H9 (cell line): ENCODE data around the gene SP6. TPM values are rescaled to one million over a fixed set of nuclear protein-coding genes. Genes with fewer than 3 reads are reported as not detected.

ENCODE experiments used
- DNase-seq: peaks from one replicate; pipeline ENCODE4 v3.0.0-alpha.2; 2017
- H2AFZ ChIP-seq: one replicate; pipeline ENCODE4 v1.6.1; 2013; ENCODE audit warnings: mild to moderate bottlenecking, low read length, control low read depth, moderate library complexity
- H2AK5ac ChIP-seq: 2 replicates; pipeline ENCODE4 v1.6.1; 2013; ENCODE audit warnings: low read length, control low read depth, mixed read lengths; ENCODE audit not compliant: insufficient read length
- H2BK120ac ChIP-seq: one replicate; pipeline ENCODE4 v1.6.1; 2013; ENCODE audit warnings: low read depth, mild to moderate bottlenecking, low read length, control low read depth, inconsistent platforms; ENCODE audit not compliant: poor library complexity, severe bottlenecking
- H2BK12ac ChIP-seq: 2 replicates; pipeline ENCODE4 v1.6.1; 2013; ENCODE audit warnings: low read length, control low read depth, mixed read lengths, low read depth; ENCODE audit not compliant: insufficient read length
- H2BK15ac ChIP-seq: 2 replicates; pipeline ENCODE4 v1.6.1; 2013; ENCODE audit warnings: low read depth, low read length, control low read depth
- H2BK20ac ChIP-seq: one replicate; pipeline ENCODE4 v1.6.1; 2013; ENCODE audit warnings: low read depth, mild to moderate bottlenecking, low read length, control low read depth, inconsistent platforms; ENCODE audit not compliant: poor library complexity, severe bottlenecking
- H2BK5ac ChIP-seq: 2 replicates; pipeline ENCODE4 v1.6.1; 2013; ENCODE audit warnings: low read length, control low read depth, mixed read lengths; ENCODE audit not compliant: insufficient read length
- H3K14ac ChIP-seq: 2 replicates; pipeline ENCODE4 v1.6.1; 2013; ENCODE audit warnings: low read length, control low read depth; ENCODE audit not compliant: insufficient read depth
- H3K18ac ChIP-seq: 2 replicates; pipeline ENCODE4 v1.6.1; 2013; ENCODE audit warnings: low read depth, mild to moderate bottlenecking, mixed read lengths, low read length, control low read depth; ENCODE audit not compliant: insufficient read length
- H3K23ac ChIP-seq: 2 replicates; pipeline ENCODE4 v1.6.1; 2013; ENCODE audit warnings: low read length, control low read depth, mixed read lengths, low read depth; ENCODE audit not compliant: insufficient read length
- H3K23me2 ChIP-seq: 2 replicates; pipeline ENCODE4 v1.6.1; 2013; ENCODE audit warnings: low read depth, mild to moderate bottlenecking, mixed read lengths, low read length, control low read depth; ENCODE audit not compliant: insufficient read length, poor library complexity, severe bottlenecking
- H3K27ac ChIP-seq: 2 replicates; pipeline ENCODE4 v1.5.1; 2013; ENCODE audit warnings: low read length, control low read depth, mixed read lengths, low read depth; ENCODE audit not compliant: insufficient read length
- H3K27me3 ChIP-seq: 2 replicates; pipeline ENCODE4 v1.6.1; 2013; ENCODE audit warnings: low read length, control low read depth, inconsistent platforms; ENCODE audit not compliant: insufficient read depth
- H3K4ac ChIP-seq: 2 replicates; pipeline ENCODE4 v1.6.1; 2013; ENCODE audit warnings: low read depth, mild to moderate bottlenecking, control low read depth, inconsistent platforms, low read length, moderate library complexity
- H3K4me1 ChIP-seq: 2 replicates; pipeline ENCODE4 v1.6.1; 2013; ENCODE audit warnings: low read length, control low read depth, inconsistent platforms; ENCODE audit not compliant: insufficient read depth
- H3K4me2 ChIP-seq: 2 replicates; pipeline ENCODE4 v1.6.1; 2013; ENCODE audit warnings: low read length, control low read depth, mixed read lengths; ENCODE audit not compliant: insufficient read length, insufficient read depth
- H3K56ac ChIP-seq: 2 replicates; pipeline ENCODE4 v1.6.1; 2013; ENCODE audit warnings: low read depth, mild to moderate bottlenecking, mixed read lengths, low read length, control low read depth; ENCODE audit not compliant: insufficient read length
- H3K79me1 ChIP-seq: 2 replicates; pipeline ENCODE4 v1.6.1; 2013; ENCODE audit warnings: low read depth, mild to moderate bottlenecking, moderate library complexity, low read length, control low read depth, inconsistent platforms; ENCODE audit not compliant: insufficient read depth, poor library complexity, severe bottlenecking
- H3K79me2 ChIP-seq: 2 replicates; pipeline ENCODE4 v1.6.1; 2013; ENCODE audit warnings: low read length, control low read depth, inconsistent platforms; ENCODE audit not compliant: insufficient read depth
- H3K9ac ChIP-seq: 2 replicates; pipeline ENCODE4 v1.6.1; 2013; ENCODE audit warnings: low read length, control low read depth, mixed read lengths; ENCODE audit not compliant: insufficient read length; ENCODE audit errors: extremely low read depth
- H3K9me3 ChIP-seq: one replicate; pipeline ENCODE4 v1.6.1; 2013; ENCODE audit warnings: low read depth, low read length, inconsistent platforms; ENCODE audit not compliant: control insufficient read depth
- H3T11ph ChIP-seq: one replicate; pipeline ENCODE4 v1.6.1; 2013; ENCODE audit warnings: mild to moderate bottlenecking, low read length, control low read depth, inconsistent platforms
- H4K20me1 ChIP-seq: one replicate; pipeline ENCODE4 v1.6.1; 2013; ENCODE audit not compliant: control insufficient read depth, insufficient read length, insufficient read depth
- H4K5ac ChIP-seq: 2 replicates; pipeline ENCODE4 v1.6.1; 2013; ENCODE audit warnings: low read depth, mild to moderate bottlenecking, mixed read lengths, low read length, control low read depth; ENCODE audit not compliant: insufficient read length
- H4K8ac ChIP-seq: replicated peaks from 2 replicates; pipeline ENCODE4 v1.6.1; 2013; ENCODE audit warnings: low read length, control low read depth, mixed read lengths, low read depth; ENCODE audit not compliant: insufficient read length
- H4K91ac ChIP-seq: 2 replicates; pipeline ENCODE4 v1.6.1; 2013; ENCODE audit warnings: low read depth, mild to moderate bottlenecking, moderate library complexity, mixed read lengths, low read length, control low read depth; ENCODE audit not compliant: insufficient read length
- H3K27ac Mint-ChIP-seq, 3 experiments: 2 replicates in 2 of 3; 3 replicates in 1 of 3; pipeline ENCODE4 v1.8.0; 2020 to 2021; ENCODE audit warnings: mixed read lengths in 3 of 3, mild to moderate bottlenecking in 1 of 3, moderate library complexity in 1 of 3
- H3K27me3 Mint-ChIP-seq: 2 replicates; pipeline ENCODE4 v1.8.0; 2021; ENCODE audit warnings: low read depth, mild to moderate bottlenecking, moderate library complexity, mixed read lengths
- H3K36me3 Mint-ChIP-seq, 3 experiments: 2 replicates in 2 of 3; 3 replicates in 1 of 3; pipeline ENCODE4 v1.8.0; 2020 to 2021; ENCODE audit warnings: low read depth in 3 of 3, mixed read lengths in 3 of 3; ENCODE audit not compliant: insufficient read depth in 1 of 3
- H3K4me1 Mint-ChIP-seq, 2 experiments: 2 replicates each; pipeline ENCODE4 v1.8.0; 2020; ENCODE audit warnings: mixed read lengths in 2 of 2
- H3K4me3 Mint-ChIP-seq, 2 experiments: 2 replicates in 1 of 2; 3 replicates in 1 of 2; pipeline ENCODE4 v1.8.0; 2020 to 2021; ENCODE audit warnings: mild to moderate bottlenecking in 2 of 2, mixed read lengths in 2 of 2, moderate library complexity in 1 of 2
- H3K9me3 Mint-ChIP-seq, 2 experiments: 2 replicates in 1 of 2; 3 replicates in 1 of 2; pipeline ENCODE4 v1.8.0; 2020; ENCODE audit warnings: mild to moderate bottlenecking in 2 of 2, mixed read lengths in 2 of 2, moderate library complexity in 1 of 2
- CTCF ChIP-seq: fragments of 200-600 bp; sonication (generic); conservative IDR thresholded peaks from 3 replicates; pipeline ENCODE4 v1.8.0; 2021; ENCODE audit warnings: antibody characterized with exemption, mild to moderate bottlenecking
- WGBS: extraction: QIAGEN DNeasy Blood & Tissue Kit; methylation state at CpG from one replicate; pipeline ENCODE4 v1.1.7; 2013; ENCODE audit warnings: missing lambda C conversion rate, low lambda C conversion rate, mixed read lengths; ENCODE audit not compliant: insufficient read length; ENCODE audit errors: extremely low coverage; 5-methylcytosine and 5-hydroxymethylcytosine counted together
- total RNA-seq: library from RNA; stranded (reverse); gene quantifications from 2 replicates; pipeline ENCODE4 v1.2.1, GENCODE V29; 2021

Gene SP6
- total RNA-seq, 1 experiment from 2014 or later, result 0.90 TPM

GRCh38 chr17:47819475-47819874, 31.5 kb downstream of the SP6 start:
- Histone ChIP-seq H2BK15ac (no peak overlapping the region), H2BK120ac (no peak overlapping the region), H3K4me2 (no peak overlapping the region), H4K5ac (no peak overlapping the region), H3K4ac (no peak overlapping the region), H2BK12ac (no peak overlapping the region), H3T11ph (no peak overlapping the region), H3K79me1 (no peaks in the 10 kb centered on the region), H3K56ac (no peak overlapping the region), H2AK5ac (no peak overlapping the region), H3K79me2 (no peaks in the 10 kb centered on the region; the same call in 1 of the 2 replicates), H4K91ac (no peak overlapping the region), H3K14ac (no peak overlapping the region; the same call in 1 of the 2 replicates), H4K8ac (no peak overlapping the region), H3K4me1 (no peaks in the 10 kb centered on the region), H4K20me1 (no peaks in the 10 kb centered on the region), H2BK20ac (no peak overlapping the region), H3K9ac (no peak overlapping the region), H3K27me3 (no peaks in the 10 kb centered on the region), H2BK5ac (no peak overlapping the region), H3K23me2 (peaks cover 7% of the 10 kb centered on the region), H2AFZ (no peak overlapping the region), H3K27ac (no peak overlapping the region), H3K18ac (no peak overlapping the region), H3K23ac (no peak overlapping the region), H3K9me3 (no peaks in the 10 kb centered on the region)
- Mint-ChIP-seq H3K27me3 (no peaks in the 10 kb centered on the region), H3K4me3 (no peak overlapping the region), H3K4me1 (peaks cover 12 to 19% of the 10 kb centered on the region in 2 experiments), H3K27ac (no peak overlapping the region), H3K36me3 (peaks cover 2 to 21% (median 10%) of the 10 kb centered on the region in 3 experiments; a peak in 5 of 7 replicates), H3K9me3 (no peaks in the 10 kb centered on the region)
- no peak for TF ChIP-seq CTCF
- no CpG with 5 or more reads among the region's 10 CpGs for WGBS
- DNase-seq, result no peak
